Lower lobe of right lung (tissue), 2 donors: ENCODE data around the gene CSRP1. TPM values are rescaled to one million over a fixed set of nuclear protein-coding genes. Genes with fewer than 3 reads are reported as not detected.
"Not testable (repeated sequence)": the region's sequence is repeated elsewhere in the genome, so short reads cannot be mapped to it uniquely, and the experiment has no call there.

ENCODE experiments used
- ATAC-seq, 2 donors: fragments of 200-7000 bp; cut with Tn5 transposase; one replicate each; pipeline ENCODE4 v1.9.1; 2020 to 2022; ENCODE audit warnings: mild to moderate bottlenecking in 2 of 2, moderate library complexity in 2 of 2
- DNase-seq: peaks from one replicate; pipeline ENCODE4 v3.0.0-alpha.2; 2020
- H3K27ac ChIP-seq: fragments of 200-600 bp; one replicate; pipeline ENCODE4 v1.8.0; 2022
- H3K27me3 ChIP-seq: fragments of 200-600 bp; one replicate; pipeline ENCODE4 v1.8.0; 2022; ENCODE audit warnings: low read depth
- H3K36me3 ChIP-seq: fragments of 200-600 bp; one replicate; pipeline ENCODE4 v1.8.0; 2022; ENCODE audit warnings: mild to moderate bottlenecking
- H3K4me1 ChIP-seq: fragments of 200-600 bp; one replicate; pipeline ENCODE4 v1.8.0; 2022
- H3K4me3 ChIP-seq: fragments of 200-600 bp; one replicate; pipeline ENCODE4 v1.8.0; 2022; ENCODE audit warnings: mild to moderate bottlenecking
- H3K9me3 ChIP-seq: fragments of 200-600 bp; one replicate; pipeline ENCODE4 v1.8.0; 2022
- intact Hi-C: fragments of 100-400 bp; cut with DNase I; formaldehyde crosslinking; loops from one replicate; pipeline ENCODE4 v1.11.0; 2022
- total RNA-seq: library from RNA; stranded (reverse); fragmentation: NEBNext Ultra II Directional; extraction: Animal tissue kit (Norgen Biotek cat#: 25700); gene quantifications from one replicate; pipeline ENCODE4 v1.2.1, GENCODE V29; 2021
- TF ChIP-seq, protein P1 (sequence below): fragments of 200-600 bp; IDR thresholded peaks from one replicate; pipeline ENCODE4 v1.8.0; 2022; ENCODE audit warnings: antibody characterized with exemption, mild to moderate bottlenecking
- donor health status: DM: no; HTN: yes; CAD: no; lungs with severe emphysema.

Gene CSRP1
- total RNA-seq, 1 donor from 2014 or later, result 185 TPM

DNA sequence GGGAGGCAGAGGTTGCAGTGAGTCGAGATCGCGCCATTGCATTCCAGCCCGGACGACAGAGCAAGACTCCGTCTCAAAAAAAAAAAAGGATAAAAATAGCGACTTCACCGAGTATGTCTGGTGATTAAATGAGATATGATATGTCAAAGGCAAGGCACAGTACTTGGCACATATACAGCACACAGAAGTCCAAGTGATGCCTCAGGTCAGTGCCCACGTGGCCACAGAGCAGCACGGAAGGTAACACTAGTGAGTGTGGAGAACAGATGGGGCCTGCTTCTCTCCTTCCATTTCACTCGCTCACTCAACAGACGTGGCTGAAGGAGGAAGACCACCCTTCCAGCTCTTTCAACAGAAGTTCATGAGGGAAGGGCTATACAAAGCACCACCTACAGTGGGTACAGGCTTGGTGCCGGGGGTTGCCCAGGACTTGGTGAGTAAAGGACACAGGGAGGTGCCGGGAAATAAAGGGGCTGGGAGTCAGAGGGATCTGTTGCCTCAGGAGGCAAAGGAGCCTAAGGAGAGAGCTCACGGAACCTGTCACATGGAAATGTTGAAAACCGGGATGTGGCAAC, 8.9 kb downstream of the CSRP1 start:
- intact Hi-C loops, result no loop called here
- Histone ChIP-seq H3K4me1 (peaks cover 71% of the 10 kb centered on the region), H3K36me3 (peaks cover 27% of the 10 kb centered on the region), H3K27ac (peak overlapping the region; percentile 9), H3K9me3 (no peaks in the 10 kb centered on the region), H3K4me3 (no peak overlapping the region), H3K27me3 (no peaks in the 10 kb centered on the region)
- ATAC-seq (no peak), DNase-seq (no peak)
- TF ChIP-seq, protein P1, sequence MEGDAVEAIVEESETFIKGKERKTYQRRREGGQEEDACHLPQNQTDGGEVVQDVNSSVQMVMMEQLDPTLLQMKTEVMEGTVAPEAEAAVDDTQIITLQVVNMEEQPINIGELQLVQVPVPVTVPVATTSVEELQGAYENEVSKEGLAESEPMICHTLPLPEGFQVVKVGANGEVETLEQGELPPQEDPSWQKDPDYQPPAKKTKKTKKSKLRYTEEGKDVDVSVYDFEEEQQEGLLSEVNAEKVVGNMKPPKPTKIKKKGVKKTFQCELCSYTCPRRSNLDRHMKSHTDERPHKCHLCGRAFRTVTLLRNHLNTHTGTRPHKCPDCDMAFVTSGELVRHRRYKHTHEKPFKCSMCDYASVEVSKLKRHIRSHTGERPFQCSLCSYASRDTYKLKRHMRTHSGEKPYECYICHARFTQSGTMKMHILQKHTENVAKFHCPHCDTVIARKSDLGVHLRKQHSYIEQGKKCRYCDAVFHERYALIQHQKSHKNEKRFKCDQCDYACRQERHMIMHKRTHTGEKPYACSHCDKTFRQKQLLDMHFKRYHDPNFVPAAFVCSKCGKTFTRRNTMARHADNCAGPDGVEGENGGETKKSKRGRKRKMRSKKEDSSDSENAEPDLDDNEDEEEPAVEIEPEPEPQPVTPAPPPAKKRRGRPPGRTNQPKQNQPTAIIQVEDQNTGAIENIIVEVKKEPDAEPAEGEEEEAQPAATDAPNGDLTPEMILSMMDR, result no peak

DNA sequence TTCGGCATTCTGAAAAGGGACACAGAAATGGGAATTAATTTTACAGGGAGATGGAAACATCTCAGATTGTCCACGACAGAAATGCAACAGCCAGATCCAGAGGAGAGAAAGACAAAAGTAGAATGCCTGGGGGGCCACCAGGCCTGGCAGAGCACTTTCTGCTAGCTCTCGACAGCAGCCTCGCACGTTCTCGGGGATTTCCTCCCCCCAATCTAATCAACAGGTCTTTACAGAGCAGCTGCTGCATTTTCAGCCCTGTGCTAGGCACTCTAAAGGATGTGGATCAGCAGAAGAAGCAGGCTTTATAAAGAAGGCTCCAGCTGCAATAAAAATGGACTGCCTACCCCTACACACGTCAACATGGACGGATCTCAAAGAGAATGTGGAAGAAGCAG, 10.6 kb downstream of the CSRP1 start:
- Histone ChIP-seq H3K4me3 (no peak overlapping the region), H3K4me1 (peaks cover 71% of the 10 kb centered on the region), H3K27ac (peak overlapping the region; percentile 74), H3K36me3 (peaks cover 33% of the 10 kb centered on the region), H3K27me3 (no peaks in the 10 kb centered on the region), H3K9me3 (no peaks in the 10 kb centered on the region)
- intact Hi-C loops, result no loop called here
- TF ChIP-seq, protein P1, result no peak
- ATAC-seq, result no peak
- no peak for DNase-seq

DNA sequence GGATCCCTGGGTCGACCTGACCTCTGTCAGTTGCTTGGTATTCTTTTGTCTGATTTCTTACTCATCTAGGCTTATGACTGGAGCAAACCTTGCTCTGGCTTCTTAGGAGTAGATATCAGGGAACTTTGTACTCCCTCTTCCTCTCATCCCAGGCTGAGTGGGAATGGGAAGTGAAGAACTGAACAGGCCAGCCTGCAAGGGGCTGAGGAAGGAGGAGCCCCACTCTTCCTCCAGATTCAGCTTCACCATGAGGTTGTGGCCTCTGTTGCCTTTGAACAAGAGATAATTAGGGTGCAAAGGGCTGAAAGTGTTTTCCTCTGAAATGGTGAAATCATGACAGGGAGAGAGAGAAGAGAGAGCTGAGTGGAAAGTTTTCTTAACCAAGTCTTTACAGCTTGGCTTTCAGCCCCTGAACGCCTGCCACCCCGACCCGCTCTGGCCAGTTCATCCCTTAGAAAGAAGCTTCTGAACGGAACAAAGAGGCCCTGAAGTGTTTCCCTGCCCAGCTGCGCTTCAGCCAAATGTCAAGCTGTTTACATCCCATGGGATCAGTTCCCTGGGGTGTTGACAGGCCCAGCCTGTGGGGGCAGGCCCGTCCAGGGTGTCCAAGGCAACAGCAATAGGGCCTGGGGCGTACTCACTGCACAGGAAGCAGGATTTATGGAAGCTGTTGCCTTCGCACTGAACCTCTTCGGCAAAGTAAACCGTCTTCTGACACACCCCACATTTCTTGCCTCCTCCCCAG, 11.2 kb downstream of the CSRP1 start:
- intact Hi-C loops, result no loop called here
- peaks cover 35% of the 10 kb centered on the region for H3K36me3 ChIP-seq
- TF ChIP-seq, protein P1, result no peak
- H3K9me3 ChIP-seq, result no peaks in the 10 kb centered on the region
- DNase-seq, result peak; percentile 65
- ATAC-seq, result peak; percentile 45 to 75
- peaks cover 71% of the 10 kb centered on the region for H3K4me1 ChIP-seq
- H3K27ac ChIP-seq, result peak overlapping the region; percentile 74
- no peak overlapping the region for H3K4me3 ChIP-seq
- no peaks in the 10 kb centered on the region for H3K27me3 ChIP-seq

DNA sequence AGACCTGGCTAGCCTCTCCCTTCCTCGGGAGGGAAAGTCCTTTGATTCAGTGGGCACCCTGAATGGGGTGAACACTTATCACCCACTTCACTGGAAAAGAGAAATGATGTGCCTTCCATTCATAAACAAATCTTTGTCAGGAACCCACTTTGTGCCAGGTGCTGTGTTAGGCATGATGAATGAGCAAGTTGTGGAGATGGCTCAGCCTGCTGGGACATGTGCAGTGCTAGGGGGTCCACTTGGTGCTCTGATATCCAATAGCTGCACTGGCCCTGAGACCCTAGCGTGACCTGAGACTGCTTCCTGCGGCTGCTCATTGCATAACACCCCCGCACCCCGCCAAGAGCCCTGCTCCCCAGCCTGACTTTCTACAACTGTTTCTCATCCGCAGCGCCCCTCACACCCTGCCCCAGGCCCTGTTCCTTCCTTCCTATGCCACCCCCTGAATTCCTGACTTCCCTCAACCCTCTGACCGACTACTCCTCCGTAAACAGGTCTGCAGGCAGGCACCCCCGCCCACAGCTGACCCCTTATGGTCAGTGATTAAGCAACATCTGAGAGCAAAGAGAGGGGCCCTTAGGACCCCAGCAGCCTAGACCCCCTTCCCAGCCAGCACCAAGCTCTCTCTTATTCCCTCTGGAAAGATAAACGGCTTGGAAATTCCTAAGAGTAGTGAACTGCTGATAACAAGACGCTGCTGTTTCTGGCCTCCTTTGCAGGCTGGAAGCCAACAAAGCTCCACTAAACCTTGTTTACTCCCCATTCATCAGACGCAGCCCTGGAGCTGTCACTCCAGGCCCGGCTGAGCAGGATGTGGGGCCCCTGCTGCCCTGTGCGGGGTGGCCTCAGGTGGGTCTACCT, 12.9 kb downstream of the CSRP1 start:
- ATAC-seq (peak; percentile 12 to 37), DNase-seq (no peak)
- Histone ChIP-seq H3K9me3 (no peaks in the 10 kb centered on the region), H3K4me1 (peaks cover 78% of the 10 kb centered on the region), H3K4me3 (no peak overlapping the region), H3K27ac (peak overlapping the region; percentile 74), H3K36me3 (peaks cover 40% of the 10 kb centered on the region), H3K27me3 (no peaks in the 10 kb centered on the region)
- intact Hi-C loops, result no loop called here
- TF ChIP-seq, protein P1, result no peak

DNA sequence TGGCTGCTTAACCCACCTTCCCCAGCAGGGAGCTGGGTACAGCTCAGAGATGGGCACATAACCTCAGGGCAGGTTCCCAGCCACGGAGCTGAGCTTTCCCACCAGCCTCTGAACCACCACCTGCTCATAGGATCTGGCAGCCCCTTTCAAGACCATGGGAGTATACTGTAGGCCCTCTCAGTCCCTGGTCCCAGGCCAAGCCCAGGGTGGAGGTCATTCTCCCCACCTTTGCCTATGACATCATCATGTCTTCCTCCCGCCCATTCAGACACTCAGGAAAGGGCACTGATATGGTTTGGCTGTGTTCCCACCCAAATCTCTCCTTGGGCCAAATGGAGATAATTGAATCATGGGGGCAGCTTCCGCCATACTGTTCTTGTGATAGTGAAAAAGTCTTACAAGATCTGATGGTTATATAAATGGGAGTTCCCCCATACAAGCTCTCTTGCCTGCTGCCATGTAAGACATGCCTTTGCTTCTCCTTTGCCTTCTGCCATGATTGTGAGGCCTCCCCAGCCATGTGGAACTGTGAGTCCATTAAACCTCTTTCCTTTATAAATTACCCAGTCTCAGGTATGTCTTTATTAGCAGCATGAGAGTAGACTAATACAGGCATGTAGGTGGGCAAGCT, 13.8 kb downstream of the CSRP1 start:
- H3K36me3 ChIP-seq, result peaks cover 44% of the 10 kb centered on the region
- ATAC-seq, DNase-seq, H3K27me3 ChIP-seq, intact Hi-C loops, H3K9me3 ChIP-seq, H3K4me3 ChIP-seq: not testable (repeated sequence)
- H3K27ac ChIP-seq, result peak overlapping the region; percentile 74
- H3K4me1 ChIP-seq, result peaks cover 86% of the 10 kb centered on the region
